ENCODE data around the gene TRIM62. TPM values are rescaled to one million over a fixed set of nuclear protein-coding genes. Genes with fewer than 3 reads are reported as not detected.

TRIM62 gene
- total RNA-seq, 4 donors from 2014 or later, result 25.8 to 41.4 (median 34.0) TPM

DNA sequence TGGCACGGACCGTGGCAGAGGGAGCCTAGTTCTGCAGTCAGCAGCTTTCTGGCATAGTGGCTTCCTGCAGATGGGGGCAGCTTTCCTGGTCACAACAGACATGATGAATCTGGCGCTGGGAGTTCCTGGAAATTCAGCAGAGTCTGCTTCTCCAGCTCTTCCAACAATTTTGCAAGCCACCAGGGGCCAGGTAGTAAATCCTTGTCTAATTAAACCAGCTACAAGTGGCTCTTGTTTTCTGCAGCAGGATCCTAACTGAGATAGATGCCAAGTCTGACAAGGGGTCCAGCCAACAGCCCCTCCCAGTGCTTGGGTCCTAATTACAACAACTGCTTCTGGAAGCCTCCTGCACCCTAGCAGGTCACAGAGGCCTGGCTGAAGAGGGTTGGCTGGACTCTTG, 35.8 kb downstream of the TRIM62 start:
- no peak for TF ChIP-seq POLR2A (IDR thresholded peaks at IDR 0.05)
- TF ChIP-seq, protein P1, sequence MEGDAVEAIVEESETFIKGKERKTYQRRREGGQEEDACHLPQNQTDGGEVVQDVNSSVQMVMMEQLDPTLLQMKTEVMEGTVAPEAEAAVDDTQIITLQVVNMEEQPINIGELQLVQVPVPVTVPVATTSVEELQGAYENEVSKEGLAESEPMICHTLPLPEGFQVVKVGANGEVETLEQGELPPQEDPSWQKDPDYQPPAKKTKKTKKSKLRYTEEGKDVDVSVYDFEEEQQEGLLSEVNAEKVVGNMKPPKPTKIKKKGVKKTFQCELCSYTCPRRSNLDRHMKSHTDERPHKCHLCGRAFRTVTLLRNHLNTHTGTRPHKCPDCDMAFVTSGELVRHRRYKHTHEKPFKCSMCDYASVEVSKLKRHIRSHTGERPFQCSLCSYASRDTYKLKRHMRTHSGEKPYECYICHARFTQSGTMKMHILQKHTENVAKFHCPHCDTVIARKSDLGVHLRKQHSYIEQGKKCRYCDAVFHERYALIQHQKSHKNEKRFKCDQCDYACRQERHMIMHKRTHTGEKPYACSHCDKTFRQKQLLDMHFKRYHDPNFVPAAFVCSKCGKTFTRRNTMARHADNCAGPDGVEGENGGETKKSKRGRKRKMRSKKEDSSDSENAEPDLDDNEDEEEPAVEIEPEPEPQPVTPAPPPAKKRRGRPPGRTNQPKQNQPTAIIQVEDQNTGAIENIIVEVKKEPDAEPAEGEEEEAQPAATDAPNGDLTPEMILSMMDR (IDR thresholded peaks at IDR 0.05), result no peak
- no peak for TF ChIP-seq POLR2AphosphoS5 (IDR thresholded peaks at IDR 0.05)
- no peak for TF ChIP-seq EP300 (IDR thresholded peaks at IDR 0.05)
- H3K9me3 ChIP-seq, result no peaks in the 10 kb centered on the region
- peaks cover 16% of the 10 kb centered on the region for H3K4me1 ChIP-seq
- no peak for DNase-seq (ENCODE audit: low spot score in 2 of 2)
- H3K27me3 ChIP-seq, result no peaks in the 10 kb centered on the region
- H3K4me3 ChIP-seq, result no peak overlapping the region
- no peak overlapping the region for H3K27ac ChIP-seq
- peaks cover 24% of the 10 kb centered on the region for H3K36me3 ChIP-seq
- WGBS, result 100% methylated on average over 1 of the region's 3 CpGs

DNA sequence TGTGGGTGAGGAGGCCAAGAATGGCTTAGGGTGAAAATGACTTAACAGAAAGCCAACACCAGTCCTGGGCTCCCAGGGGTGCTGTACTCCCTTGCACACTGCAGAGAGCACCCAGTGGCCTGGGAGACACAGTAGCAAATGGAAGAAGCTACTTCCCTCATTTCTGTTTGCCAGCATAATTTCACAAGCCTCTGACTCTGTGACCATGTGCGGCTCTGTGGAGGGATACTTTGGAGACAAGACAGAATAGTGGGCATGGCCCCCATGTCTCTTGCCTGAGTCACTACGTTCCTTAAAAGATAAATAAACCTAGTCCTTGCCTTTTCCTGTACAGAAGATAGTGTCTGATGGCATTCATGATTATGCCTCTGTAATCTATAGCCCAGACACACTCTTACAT, 38.1 kb downstream of the TRIM62 start:
- Histone ChIP-seq H3K36me3 (peaks cover 24% of the 10 kb centered on the region), H3K9me3 (no peaks in the 10 kb centered on the region), H3K27ac (no peak overlapping the region), H3K4me3 (no peak overlapping the region), H3K4me1 (peaks cover 13% of the 10 kb centered on the region), H3K27me3 (no peaks in the 10 kb centered on the region)
- WGBS, result 89% methylated on average over 2 of the region's 2 CpGs
- no peak for DNase-seq (ENCODE audit: low spot score in 2 of 2)
- no peak for TF ChIP-seq POLR2AphosphoS5 (IDR thresholded peaks at IDR 0.05)
- TF ChIP-seq, protein P1 (IDR thresholded peaks at IDR 0.05), result no peak
- TF ChIP-seq EP300 (IDR thresholded peaks at IDR 0.05), result no peak
- TF ChIP-seq POLR2A (IDR thresholded peaks at IDR 0.05), result no peak

DNA sequence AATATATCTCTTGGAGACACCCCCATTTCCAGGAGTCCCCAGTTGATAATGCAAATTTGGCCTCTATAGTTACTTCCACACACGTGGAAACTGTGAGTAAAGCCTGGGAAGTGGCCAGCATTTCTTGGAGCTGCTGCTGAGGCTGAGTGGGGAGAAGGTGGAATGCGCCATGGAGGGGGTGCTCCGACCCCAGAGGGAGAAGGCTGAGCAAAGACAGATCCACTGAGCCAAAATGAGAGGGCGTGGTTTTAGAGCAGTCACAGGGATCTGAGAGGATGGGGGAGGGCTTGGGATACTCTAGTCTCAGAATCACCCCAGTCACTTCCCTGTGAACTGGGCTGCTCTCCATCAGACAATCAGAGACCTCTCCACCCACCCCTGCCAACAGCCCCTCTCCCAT, 38.7 kb downstream of the TRIM62 start:
- no peaks in the 10 kb centered on the region for H3K9me3 ChIP-seq
- peaks cover 24% of the 10 kb centered on the region for H3K36me3 ChIP-seq
- no peaks in the 10 kb centered on the region for H3K27me3 ChIP-seq
- 37% methylated on average over 4 of the region's 4 CpGs for WGBS
- TF ChIP-seq EP300 (IDR thresholded peaks at IDR 0.05), result no peak
- no peak for TF ChIP-seq POLR2AphosphoS5 (IDR thresholded peaks at IDR 0.05)
- TF ChIP-seq POLR2A (IDR thresholded peaks at IDR 0.05), result no peak
- TF ChIP-seq, protein P1 (IDR thresholded peaks at IDR 0.05), result no peak
- H3K4me1 ChIP-seq, result peaks cover 13% of the 10 kb centered on the region
- no peak overlapping the region for H3K27ac ChIP-seq
- no peak overlapping the region for H3K4me3 ChIP-seq
- DNase-seq (ENCODE audit: low spot score in 2 of 2), result no peak

DNA sequence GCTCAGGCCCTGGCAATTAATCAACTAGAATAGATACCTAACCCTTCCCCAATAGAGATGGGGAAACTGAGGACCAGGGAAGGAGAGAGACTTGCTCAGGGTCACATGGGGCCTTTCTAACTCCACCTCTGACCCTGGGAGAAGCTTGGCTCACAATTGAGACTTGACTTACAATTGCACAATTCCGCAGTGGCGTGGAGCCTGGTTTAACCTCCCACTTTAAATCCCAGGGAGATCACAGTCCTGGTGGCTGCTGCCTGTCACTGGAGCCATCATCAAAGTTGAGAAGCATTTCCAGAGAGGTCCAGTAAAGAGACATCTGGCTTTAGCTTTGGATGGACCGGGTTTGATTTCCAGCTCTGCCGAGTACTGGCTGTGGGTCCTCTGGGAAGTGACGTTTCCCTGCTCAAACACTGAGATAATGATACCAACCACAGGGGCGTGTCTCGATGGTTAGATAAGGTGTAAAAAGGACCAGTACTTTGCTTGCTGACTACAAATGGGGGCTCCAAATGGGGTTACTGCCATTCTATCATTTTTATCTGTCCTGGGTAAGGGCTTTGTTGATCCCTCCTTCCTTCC, 39.3 kb downstream of the TRIM62 start:
- no peak for DNase-seq (ENCODE audit: low spot score in 2 of 2)
- H3K4me3 ChIP-seq, result no peak overlapping the region
- 75% methylated on average over 7 of the region's 7 CpGs for WGBS
- H3K4me1 ChIP-seq, result peaks cover 13% of the 10 kb centered on the region
- H3K27ac ChIP-seq, result no peak overlapping the region
- TF ChIP-seq POLR2AphosphoS5 (IDR thresholded peaks at IDR 0.05) (no peak), EP300 (IDR thresholded peaks at IDR 0.05) (no peak), POLR2A (IDR thresholded peaks at IDR 0.05) (no peak)
- TF ChIP-seq, protein P1 (IDR thresholded peaks at IDR 0.05), result no peak
- H3K9me3 ChIP-seq, result no peaks in the 10 kb centered on the region
- peaks cover 22% of the 10 kb centered on the region for H3K36me3 ChIP-seq
- no peaks in the 10 kb centered on the region for H3K27me3 ChIP-seq

DNA sequence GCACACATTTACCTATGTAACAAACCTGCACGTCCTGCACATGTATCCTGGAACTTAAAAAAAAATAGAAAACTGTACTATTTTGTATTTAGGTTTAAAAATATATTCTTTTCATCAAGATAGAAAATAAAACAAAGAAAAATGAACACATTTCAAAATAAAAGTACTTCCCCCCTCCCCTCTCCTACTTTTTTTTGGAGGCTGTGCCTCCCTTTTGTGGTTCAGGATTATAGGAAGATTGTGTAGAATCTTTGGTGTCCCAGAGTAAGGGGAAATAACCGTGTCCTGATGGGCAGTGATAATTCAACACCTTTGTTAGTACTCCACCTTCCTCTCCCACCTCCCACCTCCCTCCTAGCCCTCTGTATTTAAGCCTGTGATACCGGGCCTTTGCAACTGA, 40.1 kb downstream of the TRIM62 start:
- WGBS, result 71% methylated on average over 3 of the region's 3 CpGs
- no peaks in the 10 kb centered on the region for H3K27me3 ChIP-seq
- TF ChIP-seq, protein P1 (IDR thresholded peaks at IDR 0.05), result no peak
- TF ChIP-seq POLR2A (IDR thresholded peaks at IDR 0.05), result no peak
- H3K9me3 ChIP-seq, result no peaks in the 10 kb centered on the region
- no peak overlapping the region for H3K27ac ChIP-seq
- DNase-seq (ENCODE audit: low spot score in 2 of 2), result no peak
- peaks cover 13% of the 10 kb centered on the region for H3K4me1 ChIP-seq
- H3K36me3 ChIP-seq, result peaks cover 14% of the 10 kb centered on the region
- H3K4me3 ChIP-seq, result no peak overlapping the region

All from suprapubic skin (tissue), 4 donors.